Cardiac fibroblast (primary cell): Measurements from ENCODE around the gene ATF6.
A peak's percentile ranks its signal among the peaks of the same experiment; 100 is the strongest.

Experiments
- DNase-seq, 2 donors: peaks; one replicate each; pipeline versions ENCODE4 v3.0.0 to v3.0.0-alpha.2; 2010; ENCODE audit warnings: low read depth in 2 of 2
- H3K4me3 ChIP-seq, 2 donors: replicated peaks in 1 of 2; 1 replicate in 1 of 2; 2 replicates in 1 of 2; pipeline ENCODE4 v1.5.1; 2011; ENCODE audit warnings: low read depth in 2 of 2, low read length in 2 of 2, mild to moderate bottlenecking in 2 of 2, moderate library complexity in 1 of 2
- TF ChIP-seq, protein P1 (sequence below): IDR thresholded peaks from one replicate; pipeline ENCODE4 v1.5.1; 2011; ENCODE audit warnings: low read depth, mild to moderate bottlenecking, low read length, inconsistent platforms

Gene ATF6

DNA sequence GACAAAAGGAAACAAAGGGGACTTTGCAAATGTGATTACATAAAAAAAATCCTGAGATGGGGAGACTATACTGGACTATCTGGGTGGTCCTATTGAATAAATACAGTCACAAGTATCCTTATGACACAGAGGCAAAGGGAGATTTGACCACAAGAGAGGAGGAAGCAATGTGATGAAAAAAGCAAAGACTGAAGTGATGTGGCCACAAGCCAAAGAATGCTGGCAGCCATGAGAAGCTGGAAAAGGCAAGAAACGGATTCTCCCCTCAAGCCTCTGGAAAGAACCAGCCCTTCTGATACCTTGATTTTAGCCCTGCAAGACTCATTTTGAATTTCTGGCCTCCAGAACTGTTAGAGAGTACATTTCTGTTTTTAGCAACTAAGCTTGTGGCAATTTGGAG, 221.2 kb downstream of the ATF6 start:
- TF ChIP-seq, protein P1, sequence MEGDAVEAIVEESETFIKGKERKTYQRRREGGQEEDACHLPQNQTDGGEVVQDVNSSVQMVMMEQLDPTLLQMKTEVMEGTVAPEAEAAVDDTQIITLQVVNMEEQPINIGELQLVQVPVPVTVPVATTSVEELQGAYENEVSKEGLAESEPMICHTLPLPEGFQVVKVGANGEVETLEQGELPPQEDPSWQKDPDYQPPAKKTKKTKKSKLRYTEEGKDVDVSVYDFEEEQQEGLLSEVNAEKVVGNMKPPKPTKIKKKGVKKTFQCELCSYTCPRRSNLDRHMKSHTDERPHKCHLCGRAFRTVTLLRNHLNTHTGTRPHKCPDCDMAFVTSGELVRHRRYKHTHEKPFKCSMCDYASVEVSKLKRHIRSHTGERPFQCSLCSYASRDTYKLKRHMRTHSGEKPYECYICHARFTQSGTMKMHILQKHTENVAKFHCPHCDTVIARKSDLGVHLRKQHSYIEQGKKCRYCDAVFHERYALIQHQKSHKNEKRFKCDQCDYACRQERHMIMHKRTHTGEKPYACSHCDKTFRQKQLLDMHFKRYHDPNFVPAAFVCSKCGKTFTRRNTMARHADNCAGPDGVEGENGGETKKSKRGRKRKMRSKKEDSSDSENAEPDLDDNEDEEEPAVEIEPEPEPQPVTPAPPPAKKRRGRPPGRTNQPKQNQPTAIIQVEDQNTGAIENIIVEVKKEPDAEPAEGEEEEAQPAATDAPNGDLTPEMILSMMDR = no peak
- peak in 1 of 2 donors; percentile 14 for DNase-seq
- no peak overlapping the region for H3K4me3 ChIP-seq

DNA sequence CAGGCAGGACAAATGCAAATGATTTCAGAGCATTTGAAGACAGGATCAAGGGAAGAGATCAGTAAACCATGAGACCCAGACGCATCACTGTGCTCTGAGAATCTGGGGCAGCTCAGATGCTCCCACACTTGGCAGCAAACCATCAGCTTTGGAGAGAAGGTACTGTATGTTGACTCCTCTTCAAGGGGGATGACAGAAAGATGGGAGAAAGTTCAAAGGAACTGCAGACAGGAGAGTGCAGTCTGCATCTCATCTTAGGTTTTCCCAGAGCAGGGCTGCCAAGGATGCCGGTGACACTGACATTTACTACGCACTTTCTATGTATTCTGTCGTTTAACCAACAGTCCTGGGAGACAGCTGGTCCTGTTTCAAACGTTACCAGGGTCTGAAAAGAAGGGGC, 221.8 kb downstream of the ATF6 start:
- H3K4me3 ChIP-seq = no peak overlapping the region
- no peak for DNase-seq
- TF ChIP-seq, protein P1 = no peak

DNA sequence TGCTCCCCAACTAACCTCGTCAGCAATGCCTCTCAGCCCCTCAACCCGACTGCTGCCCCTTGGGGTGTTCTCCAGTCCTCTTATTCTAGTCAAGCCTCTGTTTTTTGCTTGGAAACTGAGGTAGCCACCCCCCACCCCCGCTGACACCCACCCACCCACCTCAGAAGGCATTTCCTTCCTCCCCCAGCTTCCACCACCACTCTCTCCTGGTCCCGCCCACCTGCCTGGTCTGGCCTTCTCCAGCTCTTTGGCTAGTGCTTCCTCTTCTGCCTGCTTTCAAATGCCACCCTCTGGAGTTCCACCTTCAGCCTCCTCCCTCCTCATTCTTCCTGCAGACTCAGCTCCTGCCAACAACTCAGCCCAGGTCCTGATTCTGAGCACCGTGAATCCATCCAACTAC, 222.3 kb downstream of the ATF6 start:
- DNase-seq = no peak
- TF ChIP-seq, protein P1 = no peak
- H3K4me3 ChIP-seq = no peak overlapping the region

DNA sequence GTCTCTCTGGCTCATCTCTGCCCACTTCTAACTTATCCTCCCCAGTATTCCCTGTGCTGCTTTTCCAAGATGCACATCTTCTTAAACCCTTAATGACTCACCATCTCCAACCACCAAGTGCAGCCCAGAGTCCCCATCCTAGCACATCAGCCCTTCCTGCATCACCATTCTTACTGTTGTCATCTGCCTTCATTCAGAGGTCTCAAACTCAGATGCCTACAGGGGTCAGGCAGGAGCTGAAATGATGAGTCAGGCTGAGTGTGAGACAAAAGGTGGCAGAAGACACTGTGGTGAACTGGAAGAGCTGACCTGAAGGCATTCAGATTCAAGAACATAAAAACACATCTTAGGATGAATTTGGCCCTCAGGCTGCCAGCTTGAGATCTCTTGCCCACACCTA, 223.0 kb downstream of the ATF6 start:
- TF ChIP-seq, protein P1 = no peak
- peak in 1 of 2 donors; percentile 16 for DNase-seq
- no peak overlapping the region for H3K4me3 ChIP-seq

DNA sequence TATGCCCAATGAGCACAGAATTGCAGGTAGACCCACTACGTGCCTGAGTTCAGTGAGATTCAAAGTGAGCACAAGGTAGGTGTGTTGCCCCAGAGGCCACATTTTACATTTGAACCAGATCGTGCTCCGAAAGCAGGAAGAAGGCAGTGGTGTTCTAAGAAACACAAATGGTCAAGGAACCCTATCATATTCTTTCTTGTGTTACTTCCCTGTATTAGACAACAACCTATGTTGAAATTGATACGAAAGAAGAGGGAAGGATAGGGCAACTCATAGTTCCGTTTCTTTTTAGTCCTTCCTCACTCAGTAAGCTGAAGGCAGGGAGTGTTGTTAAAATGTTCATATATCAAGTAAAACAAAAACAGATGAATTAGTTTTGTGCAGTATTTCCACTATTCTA, 223.7 kb downstream of the ATF6 start:
- DNase-seq = no peak
- no peak overlapping the region for H3K4me3 ChIP-seq
- TF ChIP-seq, protein P1 = no peak

DNA sequence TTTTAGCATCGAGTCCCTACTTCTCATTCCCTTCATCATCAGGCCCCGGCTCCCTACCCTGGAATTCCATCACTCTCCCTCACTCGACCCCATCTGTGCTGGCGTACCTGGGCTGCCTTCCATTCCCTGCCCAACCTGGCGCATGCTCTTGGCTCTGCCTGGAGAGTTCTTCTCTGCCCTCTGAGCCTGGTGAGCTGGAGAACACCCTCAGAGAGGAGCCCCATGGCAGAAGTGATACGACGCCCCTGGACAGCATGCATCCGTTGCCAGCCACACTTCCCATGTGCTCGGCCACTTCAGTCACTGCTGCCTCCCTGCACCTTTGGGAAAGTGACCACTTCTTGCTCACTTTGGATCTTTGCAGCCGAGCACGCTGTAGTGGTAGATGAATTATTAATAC, 227.5 kb downstream of the ATF6 start:
- TF ChIP-seq, protein P1 = no peak
- H3K4me3 ChIP-seq = no peak overlapping the region
- no peak for DNase-seq

DNA sequence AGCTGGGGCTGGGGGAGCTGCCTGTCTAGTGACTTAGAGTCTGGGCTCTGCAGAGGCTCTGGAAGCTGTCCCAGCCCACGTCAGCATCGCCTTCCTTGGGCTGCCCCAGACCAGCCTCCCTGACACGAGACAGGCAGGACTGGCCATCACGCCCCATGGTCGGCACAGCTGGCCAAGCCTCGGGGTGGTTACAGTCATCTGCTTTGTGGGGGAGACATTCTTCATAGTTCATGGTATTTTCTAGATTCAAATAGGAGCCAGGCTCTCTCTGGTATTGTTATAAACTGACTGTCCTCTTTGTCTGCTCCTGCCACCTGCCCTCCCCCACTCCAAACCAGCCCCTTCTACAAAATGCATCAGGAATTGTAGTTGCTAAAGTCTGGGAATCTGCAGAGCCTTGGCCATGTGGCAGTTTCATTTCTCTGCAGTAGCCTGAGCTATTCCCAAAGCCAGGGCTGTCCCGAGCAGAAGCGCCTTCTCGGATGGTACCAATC, 228.1 kb downstream of the ATF6 start:
- DNase-seq = peak; percentile 22 to 60
- H3K4me3 ChIP-seq = no peak overlapping the region
- TF ChIP-seq, protein P1 = no peak
